ENCODE data around the gene CLEC16A.

The CLEC16A gene

GRCh38 chr16:11129378-11129781, 185.0 kb downstream of the CLEC16A start:
- Histone ChIP-seq H3K27me3 (ENCODE audit: insufficient read depth, low read length, poor library complexity) (no peaks in the 10 kb centered on the region), H3K9ac (ENCODE audit: low read depth, low read length) (no peak overlapping the region), H3K27ac (ENCODE audit: low read length) (peak overlapping the region; percentile 60), H3K4me2 (ENCODE audit: insufficient read depth, low read length) (no peak overlapping the region), H3K4me1 (ENCODE audit: insufficient read depth, low read length) (peaks cover 28% of the 10 kb centered on the region), H3K4me3 (ENCODE audit: low read depth in 1 of 2, low read length in 2 of 2) (no peak overlapping the region), H4K20me1 (ENCODE audit: insufficient read depth, low read length) (no peaks in the 10 kb centered on the region), H2AFZ (ENCODE audit: low read depth, low read length) (no peak overlapping the region), H3K9me3 (ENCODE audit: insufficient read depth, low read length, severe bottlenecking) (no peaks in the 10 kb centered on the region), H3K36me3 (ENCODE audit: insufficient read depth, low read length) (peaks cover 41% of the 10 kb centered on the region), H3K79me2 (ENCODE audit: insufficient read depth, low read length) (peaks cover 5% of the 10 kb centered on the region; the same call in 1 of the 2 replicates)
- ATAC-seq (ENCODE audit: insufficient read depth, low read depth) = peak; percentile 59; the same call in 2 of the 3 replicates
- TF ChIP-seq, protein P1, sequence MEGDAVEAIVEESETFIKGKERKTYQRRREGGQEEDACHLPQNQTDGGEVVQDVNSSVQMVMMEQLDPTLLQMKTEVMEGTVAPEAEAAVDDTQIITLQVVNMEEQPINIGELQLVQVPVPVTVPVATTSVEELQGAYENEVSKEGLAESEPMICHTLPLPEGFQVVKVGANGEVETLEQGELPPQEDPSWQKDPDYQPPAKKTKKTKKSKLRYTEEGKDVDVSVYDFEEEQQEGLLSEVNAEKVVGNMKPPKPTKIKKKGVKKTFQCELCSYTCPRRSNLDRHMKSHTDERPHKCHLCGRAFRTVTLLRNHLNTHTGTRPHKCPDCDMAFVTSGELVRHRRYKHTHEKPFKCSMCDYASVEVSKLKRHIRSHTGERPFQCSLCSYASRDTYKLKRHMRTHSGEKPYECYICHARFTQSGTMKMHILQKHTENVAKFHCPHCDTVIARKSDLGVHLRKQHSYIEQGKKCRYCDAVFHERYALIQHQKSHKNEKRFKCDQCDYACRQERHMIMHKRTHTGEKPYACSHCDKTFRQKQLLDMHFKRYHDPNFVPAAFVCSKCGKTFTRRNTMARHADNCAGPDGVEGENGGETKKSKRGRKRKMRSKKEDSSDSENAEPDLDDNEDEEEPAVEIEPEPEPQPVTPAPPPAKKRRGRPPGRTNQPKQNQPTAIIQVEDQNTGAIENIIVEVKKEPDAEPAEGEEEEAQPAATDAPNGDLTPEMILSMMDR (IDR thresholded peaks at IDR 0.05; ENCODE audit: borderline replicate concordance, extremely low read depth, low read length, poor library complexity, severe bottlenecking) = no peak
- TF ChIP-seq EZH2 (IDR thresholded peaks at IDR 0.05; ENCODE audit: borderline replicate concordance, low read depth, low read length, severe bottlenecking) = no peak
- peak; percentile 47 for DNase-seq

DNA sequence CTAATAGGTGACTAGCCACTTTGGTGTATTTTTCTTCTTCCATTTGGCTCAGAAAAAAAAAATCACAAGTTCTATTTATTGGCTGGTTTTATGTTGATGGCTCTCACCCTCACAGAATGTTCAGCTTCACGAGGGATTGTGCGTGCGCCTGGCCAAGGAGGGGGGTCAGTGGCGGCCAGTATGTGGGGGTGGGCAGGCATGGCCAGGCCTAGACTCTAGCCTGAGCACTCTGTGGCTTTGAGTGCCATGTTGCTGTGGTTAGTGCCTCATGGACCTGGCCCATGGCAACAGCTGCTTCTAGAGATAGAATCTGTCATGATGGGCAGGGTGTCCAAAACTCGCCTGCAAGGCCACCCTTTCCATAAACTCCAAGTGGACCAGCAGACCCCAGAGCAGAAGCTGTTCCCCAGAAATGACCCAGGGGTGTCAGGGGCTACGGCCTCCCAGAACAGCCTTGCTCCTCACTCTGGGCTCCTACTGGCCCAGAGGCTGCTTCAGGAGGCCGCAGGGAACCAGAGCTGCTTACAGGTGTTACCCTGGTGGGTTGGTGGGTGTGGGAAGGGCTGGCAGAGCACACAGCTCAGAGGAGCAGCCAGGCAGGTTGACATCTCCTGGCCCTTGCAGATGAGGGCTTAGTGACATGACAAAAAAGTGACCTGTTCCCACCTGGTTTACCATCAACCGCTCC, 186.8 kb downstream of the CLEC16A start:
- H2AFZ ChIP-seq (ENCODE audit: low read depth, low read length) = no peak overlapping the region
- H3K27ac ChIP-seq (ENCODE audit: low read length) = peak overlapping the region; percentile 10
- peaks cover 5% of the 10 kb centered on the region; the same call in 1 of the 2 replicates for H3K79me2 ChIP-seq (ENCODE audit: insufficient read depth, low read length)
- no peaks in the 10 kb centered on the region for H4K20me1 ChIP-seq (ENCODE audit: insufficient read depth, low read length)
- no peaks in the 10 kb centered on the region for H3K9me3 ChIP-seq (ENCODE audit: insufficient read depth, low read length, severe bottlenecking)
- peaks cover 35% of the 10 kb centered on the region for H3K4me1 ChIP-seq (ENCODE audit: insufficient read depth, low read length)
- peaks cover 39% of the 10 kb centered on the region for H3K36me3 ChIP-seq (ENCODE audit: insufficient read depth, low read length)
- DNase-seq = no peak
- TF ChIP-seq EZH2 (IDR thresholded peaks at IDR 0.05; ENCODE audit: borderline replicate concordance, low read depth, low read length, severe bottlenecking) = no peak
- TF ChIP-seq, protein P1 (IDR thresholded peaks at IDR 0.05; ENCODE audit: borderline replicate concordance, extremely low read depth, low read length, poor library complexity, severe bottlenecking) = no peak
- no peak overlapping the region for H3K4me2 ChIP-seq (ENCODE audit: insufficient read depth, low read length)
- H3K9ac ChIP-seq (ENCODE audit: low read depth, low read length) = no peak overlapping the region
- no peaks in the 10 kb centered on the region for H3K27me3 ChIP-seq (ENCODE audit: insufficient read depth, low read length, poor library complexity)
- ATAC-seq (ENCODE audit: insufficient read depth, low read depth) = no peak
- H3K4me3 ChIP-seq (ENCODE audit: low read depth in 1 of 2, low read length in 2 of 2) = no peak overlapping the region

DNA sequence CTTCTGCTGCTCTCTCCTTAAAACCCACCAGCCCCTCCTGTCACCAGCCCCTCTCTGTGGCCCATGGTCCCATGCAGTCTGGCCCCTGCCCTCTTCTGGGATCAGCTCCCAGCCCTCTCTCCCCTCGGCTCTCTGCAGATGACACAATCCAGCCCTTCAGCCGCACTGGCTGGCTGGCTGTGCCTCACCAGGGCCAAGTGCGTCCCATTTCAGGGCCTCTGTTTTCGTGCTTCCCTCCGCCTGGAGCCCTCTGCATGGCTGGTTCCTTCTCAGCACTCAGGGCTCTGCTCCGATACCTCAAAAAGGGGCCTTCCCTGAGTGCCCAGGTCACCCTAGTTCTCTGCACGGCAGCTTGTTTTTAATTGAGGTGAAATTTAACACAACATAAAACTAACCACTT, 187.3 kb downstream of the CLEC16A start:
- Histone ChIP-seq H2AFZ (ENCODE audit: low read depth, low read length) (no peak overlapping the region), H3K4me2 (ENCODE audit: insufficient read depth, low read length) (no peak overlapping the region), H4K20me1 (ENCODE audit: insufficient read depth, low read length) (no peaks in the 10 kb centered on the region), H3K9ac (ENCODE audit: low read depth, low read length) (no peak overlapping the region), H3K36me3 (ENCODE audit: insufficient read depth, low read length) (peaks cover 39% of the 10 kb centered on the region), H3K27ac (ENCODE audit: low read length) (peak overlapping the region; percentile 10), H3K9me3 (ENCODE audit: insufficient read depth, low read length, severe bottlenecking) (no peaks in the 10 kb centered on the region), H3K4me3 (ENCODE audit: low read depth in 1 of 2, low read length in 2 of 2) (no peak overlapping the region), H3K27me3 (ENCODE audit: insufficient read depth, low read length, poor library complexity) (no peaks in the 10 kb centered on the region), H3K79me2 (ENCODE audit: insufficient read depth, low read length) (peaks cover 5% of the 10 kb centered on the region; the same call in 1 of the 2 replicates), H3K4me1 (ENCODE audit: insufficient read depth, low read length) (peaks cover 41% of the 10 kb centered on the region)
- no peak for DNase-seq
- TF ChIP-seq, protein P1 (IDR thresholded peaks at IDR 0.05; ENCODE audit: borderline replicate concordance, extremely low read depth, low read length, poor library complexity, severe bottlenecking) = no peak
- TF ChIP-seq EZH2 (IDR thresholded peaks at IDR 0.05; ENCODE audit: borderline replicate concordance, low read depth, low read length, severe bottlenecking) = no peak
- ATAC-seq (ENCODE audit: insufficient read depth, low read depth) = no peak
